IPS-20b (cell line): ENCODE results near the gene ISG20L2.

ENCODE experiments used
- H3K27ac ChIP-seq: one replicate; pipeline ENCODE4 v1.5.1; 2013; ENCODE audit warnings: low read length
- H3K27me3 ChIP-seq: 2 replicates; pipeline ENCODE4 v1.6.1; 2013; ENCODE audit warnings: mild to moderate bottlenecking, low read length, inconsistent platforms; ENCODE audit not compliant: insufficient read depth
- H3K36me3 ChIP-seq: 2 replicates; pipeline ENCODE4 v1.6.1; 2013; ENCODE audit warnings: low read depth, mild to moderate bottlenecking, inconsistent platforms, low read length, moderate library complexity; ENCODE audit not compliant: insufficient read depth
- H3K4me1 ChIP-seq: 2 replicates; pipeline ENCODE4 v1.6.1; 2013; ENCODE audit warnings: mild to moderate bottlenecking, control low read depth, inconsistent platforms, low read length, moderate library complexity; ENCODE audit not compliant: insufficient read depth
- H3K4me3 ChIP-seq: 2 replicates; pipeline ENCODE4 v1.5.1; 2013; ENCODE audit warnings: mild to moderate bottlenecking, low read length, inconsistent platforms
- H3K9ac ChIP-seq: 2 replicates; pipeline ENCODE4 v1.6.1; 2013; ENCODE audit warnings: low read depth, mild to moderate bottlenecking, inconsistent platforms, low read length, moderate library complexity
- H3K9me3 ChIP-seq: 2 replicates; pipeline ENCODE4 v1.6.1; 2013; ENCODE audit warnings: mild to moderate bottlenecking, low read depth, low read length, inconsistent platforms; ENCODE audit not compliant: insufficient read depth

ISG20L2 gene

DNA sequence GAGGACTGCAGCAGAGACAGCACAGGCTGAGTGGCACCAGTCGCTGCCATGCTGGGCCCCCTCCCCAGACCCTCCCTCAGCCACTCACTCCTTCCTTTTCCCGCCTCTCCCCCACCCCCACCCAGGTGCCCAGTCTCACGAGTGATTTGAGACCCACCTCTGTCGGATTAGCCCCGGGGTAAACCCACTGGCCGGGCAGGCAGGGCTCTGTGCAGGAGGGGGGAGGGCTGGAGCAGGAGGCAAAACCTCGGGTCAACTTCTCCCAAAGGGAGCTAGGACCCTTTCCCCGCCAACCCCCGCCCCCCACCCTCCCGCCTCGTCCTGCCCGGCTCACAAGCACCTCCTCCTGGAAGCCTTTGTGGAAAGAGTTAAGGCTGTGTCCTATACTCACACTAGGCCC lies 15.8 kb upstream of the ISG20L2 start:
- H3K9ac ChIP-seq = no peak overlapping the region
- no peak overlapping the region for H3K4me3 ChIP-seq
- H3K36me3 ChIP-seq = peaks cover 39% of the 10 kb centered on the region
- no peaks in the 10 kb centered on the region for H3K27me3 ChIP-seq
- peaks cover 41% of the 10 kb centered on the region for H3K4me1 ChIP-seq
- H3K9me3 ChIP-seq = no peaks in the 10 kb centered on the region
- H3K27ac ChIP-seq = no peak overlapping the region

DNA sequence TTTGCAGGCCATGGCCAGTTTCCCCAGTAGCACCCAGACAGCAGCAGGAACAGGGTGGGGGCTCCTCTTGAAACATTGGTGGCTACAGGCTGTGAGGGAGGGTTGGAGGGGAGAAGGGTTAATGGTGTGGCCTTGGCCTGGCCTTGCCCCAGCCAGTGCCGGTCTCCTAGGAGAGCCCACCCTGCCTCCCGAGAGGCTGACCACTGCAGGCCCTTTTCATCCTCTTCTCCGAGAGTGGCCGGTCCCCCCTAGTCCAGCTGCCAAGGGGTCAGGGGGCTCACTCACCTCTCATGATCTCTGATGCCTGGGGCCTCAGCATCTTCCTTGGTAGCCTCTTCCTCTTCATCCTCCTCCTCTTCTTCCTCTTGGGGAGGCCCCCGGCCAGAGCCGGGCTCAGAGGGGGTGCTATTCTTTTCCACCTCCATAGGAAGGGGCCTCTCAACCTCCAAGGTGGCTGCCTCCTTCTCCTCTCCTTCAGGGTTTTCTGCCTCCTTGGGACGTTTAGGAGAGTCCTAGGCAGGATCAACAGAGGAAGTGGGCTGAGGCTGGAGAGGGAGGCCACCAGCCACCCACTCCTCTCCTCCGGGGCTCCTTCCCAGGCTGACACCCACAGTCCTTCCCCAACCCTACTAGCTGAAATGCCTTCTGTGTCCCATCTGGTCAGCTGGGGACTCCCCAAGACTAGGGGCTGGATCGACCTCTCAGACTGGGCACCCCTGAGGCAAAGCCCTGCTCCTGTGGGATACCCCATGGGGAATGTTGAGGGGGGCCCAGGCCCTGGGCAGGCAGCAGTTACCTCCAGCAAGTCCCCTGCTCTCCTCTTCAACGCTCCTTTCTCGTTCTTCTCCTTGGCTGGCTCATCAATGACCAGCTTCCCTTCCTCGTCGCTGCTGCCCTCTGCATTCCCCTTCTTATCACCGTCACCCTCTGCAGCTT lies 15.1 kb upstream of the ISG20L2 start:
- no peak overlapping the region for H3K4me3 ChIP-seq
- H3K4me1 ChIP-seq = peaks cover 34% of the 10 kb centered on the region
- no peak overlapping the region for H3K27ac ChIP-seq
- H3K36me3 ChIP-seq = peaks cover 38% of the 10 kb centered on the region
- H3K9ac ChIP-seq = no peak overlapping the region
- H3K9me3 ChIP-seq = no peaks in the 10 kb centered on the region
- no peaks in the 10 kb centered on the region for H3K27me3 ChIP-seq

DNA sequence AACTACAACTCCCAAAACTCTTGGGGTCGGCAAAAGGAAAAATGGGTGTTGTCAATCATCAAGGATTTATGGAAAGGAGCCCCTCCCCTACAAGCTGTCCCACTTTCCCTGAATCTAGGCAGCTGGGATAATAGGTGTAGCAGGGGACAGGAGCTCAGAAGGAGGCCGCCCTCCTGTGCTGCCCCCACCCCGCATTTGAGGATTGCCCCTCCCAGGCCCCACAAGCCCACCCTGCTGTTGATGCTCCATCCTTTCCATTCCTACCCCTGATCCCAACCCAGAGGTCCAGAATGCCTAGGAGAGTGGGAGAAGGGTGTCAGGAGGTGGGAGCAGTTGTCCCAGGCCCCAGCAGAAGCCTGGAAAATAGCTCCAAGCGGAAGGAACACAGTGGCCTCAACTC lies 14.2 kb upstream of the ISG20L2 start:
- Histone ChIP-seq H3K27me3 (no peaks in the 10 kb centered on the region), H3K4me1 (peaks cover 25% of the 10 kb centered on the region), H3K4me3 (no peak overlapping the region), H3K27ac (no peak overlapping the region), H3K9me3 (no peaks in the 10 kb centered on the region), H3K36me3 (peaks cover 42% of the 10 kb centered on the region), H3K9ac (no peak overlapping the region)

DNA sequence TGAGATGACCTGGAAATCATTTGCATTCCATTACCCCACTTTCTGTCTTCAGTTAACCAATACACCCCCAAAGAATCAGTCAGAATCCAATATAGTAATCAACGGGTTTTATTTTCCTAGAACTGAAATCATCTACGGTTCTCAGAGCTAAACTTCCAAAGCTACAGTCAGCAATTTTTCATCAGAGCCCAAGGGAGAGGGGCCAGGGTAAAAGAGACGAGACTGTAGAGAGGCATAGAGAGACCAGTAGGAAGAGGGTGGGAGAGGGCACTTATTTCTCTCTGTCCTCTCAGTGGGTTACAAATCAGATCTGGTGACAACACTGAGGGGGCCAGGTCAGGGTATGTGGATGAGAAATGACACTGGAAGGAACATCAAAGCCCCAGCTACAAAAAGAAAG lies 13.5 kb upstream of the ISG20L2 start:
- Histone ChIP-seq H3K4me3 (peak overlapping the region; percentile 57; the same call in 1 of the 2 replicates), H3K27ac (peak overlapping the region; percentile 9), H3K27me3 (no peaks in the 10 kb centered on the region), H3K4me1 (peaks cover 22% of the 10 kb centered on the region; the same call in 1 of the 2 replicates), H3K36me3 (peaks cover 50% of the 10 kb centered on the region), H3K9ac (peak overlapping the region; percentile 73; the same call in 1 of the 2 replicates), H3K9me3 (no peaks in the 10 kb centered on the region)

DNA sequence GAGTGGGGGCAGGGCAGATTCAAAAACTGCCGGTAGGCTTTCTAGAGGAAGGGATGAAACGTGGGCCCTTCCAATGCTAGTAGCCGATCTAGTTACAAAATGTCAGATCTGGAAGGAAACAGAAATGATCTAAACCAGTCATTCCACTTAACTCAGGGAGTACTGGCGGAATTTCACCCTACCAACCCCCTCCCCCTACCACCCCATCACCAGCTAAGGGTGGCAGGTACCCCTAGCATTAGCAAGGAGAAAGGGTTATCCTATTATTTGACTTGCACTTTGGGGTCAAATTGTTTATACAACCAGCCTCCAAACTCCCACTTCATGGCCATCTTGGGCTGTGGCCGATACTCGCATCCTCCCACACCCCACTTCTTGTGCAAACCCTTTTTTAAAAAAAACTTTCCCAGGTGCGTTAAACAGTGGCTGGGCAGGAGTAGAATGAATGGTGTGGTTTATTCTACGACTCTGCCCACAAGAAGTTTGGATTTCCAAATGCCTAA lies 13.0 kb upstream of the ISG20L2 start:
- peak overlapping the region; percentile 73; the same call in 1 of the 2 replicates for H3K9ac ChIP-seq
- H3K9me3 ChIP-seq = no peaks in the 10 kb centered on the region
- H3K4me3 ChIP-seq = peak overlapping the region; percentile 57
- peaks cover 22% of the 10 kb centered on the region; the same call in 1 of the 2 replicates for H3K4me1 ChIP-seq
- H3K27me3 ChIP-seq = no peaks in the 10 kb centered on the region
- peak overlapping the region; percentile 9 for H3K27ac ChIP-seq
- peaks cover 54% of the 10 kb centered on the region for H3K36me3 ChIP-seq

DNA sequence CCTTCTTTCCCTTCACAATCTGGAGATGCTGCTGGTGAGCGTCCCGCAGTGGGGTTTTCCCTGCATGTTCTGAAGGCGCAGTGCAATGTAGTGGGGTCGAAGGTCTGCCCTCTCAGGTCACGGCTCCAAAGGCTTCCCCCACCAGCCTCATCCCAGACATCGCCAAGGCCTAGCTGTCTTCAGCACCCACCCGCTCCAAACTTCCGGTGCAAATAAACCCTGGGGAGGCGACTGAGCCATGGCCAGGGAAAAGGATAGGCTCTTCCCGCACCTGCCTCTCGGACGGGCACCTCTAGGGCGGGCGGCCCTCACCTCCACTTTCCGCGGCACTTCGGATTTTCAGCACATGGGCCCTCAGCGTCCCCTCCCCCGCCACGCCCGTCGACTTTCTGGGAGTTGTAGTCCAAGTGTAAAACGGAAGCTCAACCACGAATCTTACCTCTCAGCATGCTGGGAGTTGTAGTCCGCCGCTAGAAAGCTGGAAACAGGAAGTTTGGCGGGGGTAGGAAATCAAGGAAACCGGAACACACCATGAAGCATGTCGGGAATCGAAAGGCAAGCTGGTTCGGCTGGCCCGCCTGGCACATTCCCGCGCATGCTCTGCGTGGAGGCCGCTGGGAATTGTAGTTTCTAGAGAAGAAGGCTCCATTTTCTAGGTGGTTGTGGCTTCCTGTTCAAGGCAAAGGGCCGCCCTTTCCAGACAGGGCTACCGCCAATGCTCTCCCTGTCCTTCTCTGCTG lies 12.3 kb upstream of the ISG20L2 start, which contains the start of gene MRPL24:
Gene MRPL24 (minus strand): TSS at position 348 of the 740 bp plus-strand sequence. CDS start 2,384 bp downstream, outside the sequence.
- Histone ChIP-seq H3K27me3 (no peaks in the 10 kb centered on the region), H3K27ac (peak within 1 kb of the TSS; percentile 68), H3K36me3 (peaks cover 59% of the 10 kb centered on the region), H3K4me3 (peak within 1 kb of the TSS; percentile 84), H3K9ac (peak within 1 kb of the TSS; percentile 89), H3K4me1 (peaks cover 16% of the 10 kb centered on the region; the same call in 1 of the 2 replicates), H3K9me3 (no peaks in the 10 kb centered on the region)

DNA sequence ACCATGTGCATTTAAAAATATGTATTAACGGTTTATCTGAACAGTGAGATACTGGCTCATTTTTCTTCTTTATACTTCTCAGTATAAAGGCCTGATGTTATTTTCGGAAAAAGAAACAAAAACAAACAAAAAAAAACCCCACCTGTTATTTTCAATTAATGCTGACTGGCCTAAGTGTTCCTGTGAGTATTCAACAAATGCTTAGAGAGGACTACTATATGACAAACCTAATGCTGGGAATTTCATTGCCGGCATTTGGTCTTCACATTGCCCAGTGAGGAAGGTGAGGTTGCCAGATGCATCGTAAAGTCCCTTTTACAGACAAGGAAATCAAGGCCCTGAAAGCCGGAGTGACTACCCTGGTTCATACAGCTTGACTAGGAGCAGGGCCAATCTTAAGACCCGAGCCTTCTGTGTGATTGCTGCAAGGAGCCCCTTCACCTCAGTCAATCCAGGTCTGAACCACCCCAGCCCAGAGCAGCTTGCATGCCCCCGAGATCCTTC lies 11.7 kb upstream of the ISG20L2 start:
- Histone ChIP-seq H3K36me3 (peaks cover 59% of the 10 kb centered on the region), H3K4me3 (peak overlapping the region; percentile 84), H3K27ac (peak overlapping the region; percentile 68), H3K4me1 (peaks cover 12% of the 10 kb centered on the region; the same call in 1 of the 2 replicates), H3K9me3 (no peaks in the 10 kb centered on the region), H3K27me3 (no peaks in the 10 kb centered on the region), H3K9ac (peak overlapping the region; percentile 89)

DNA sequence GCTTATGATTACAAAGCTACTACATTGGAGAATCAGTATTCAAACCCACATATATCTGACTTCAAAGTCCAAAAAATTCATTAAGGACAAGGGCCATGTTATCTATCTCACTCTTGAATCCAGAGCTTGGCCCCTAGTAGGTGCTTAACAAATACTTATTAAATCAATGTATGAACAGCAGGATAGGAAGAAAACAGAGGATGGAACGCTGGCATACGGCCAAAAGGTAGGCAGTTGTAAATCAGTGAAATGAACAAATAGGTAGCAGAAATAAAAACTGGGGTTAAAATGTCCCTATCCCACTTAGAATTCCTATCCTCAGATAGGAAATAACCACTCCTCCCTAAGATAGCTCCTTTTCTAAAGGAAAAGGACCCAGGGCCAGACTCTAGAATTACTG lies 10.3 kb upstream of the ISG20L2 start:
- Histone ChIP-seq H3K9ac (no peak overlapping the region), H3K27ac (no peak overlapping the region), H3K4me1 (peaks cover 11% of the 10 kb centered on the region; the same call in 1 of the 2 replicates), H3K9me3 (no peaks in the 10 kb centered on the region), H3K4me3 (no peak overlapping the region), H3K27me3 (no peaks in the 10 kb centered on the region), H3K36me3 (peaks cover 50% of the 10 kb centered on the region)

DNA sequence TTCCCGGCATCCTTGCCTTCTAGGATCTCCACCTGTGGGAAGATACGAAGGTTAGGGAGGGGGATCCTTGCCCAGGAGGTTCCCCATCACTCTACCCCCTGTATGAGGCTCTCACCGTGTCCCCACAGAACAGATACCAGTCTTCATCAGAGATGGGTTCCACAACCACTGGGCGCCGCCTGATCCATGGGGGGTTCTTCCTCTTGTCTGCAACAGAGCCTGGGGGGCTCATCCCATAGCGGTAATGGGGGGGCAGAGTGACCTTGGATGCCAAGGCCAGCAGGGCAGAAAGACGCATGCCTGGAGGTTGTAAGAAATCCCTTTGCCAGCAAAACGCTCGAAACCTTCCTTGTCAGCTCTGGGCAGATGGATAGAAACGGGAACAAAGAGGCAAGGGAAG lies 9.8 kb upstream of the ISG20L2 start:
- Histone ChIP-seq H3K9me3 (no peaks in the 10 kb centered on the region), H3K9ac (no peak overlapping the region), H3K36me3 (peaks cover 50% of the 10 kb centered on the region), H3K4me1 (peaks cover 11% of the 10 kb centered on the region; the same call in 1 of the 2 replicates), H3K27me3 (no peaks in the 10 kb centered on the region), H3K27ac (no peak overlapping the region), H3K4me3 (no peak overlapping the region)

DNA sequence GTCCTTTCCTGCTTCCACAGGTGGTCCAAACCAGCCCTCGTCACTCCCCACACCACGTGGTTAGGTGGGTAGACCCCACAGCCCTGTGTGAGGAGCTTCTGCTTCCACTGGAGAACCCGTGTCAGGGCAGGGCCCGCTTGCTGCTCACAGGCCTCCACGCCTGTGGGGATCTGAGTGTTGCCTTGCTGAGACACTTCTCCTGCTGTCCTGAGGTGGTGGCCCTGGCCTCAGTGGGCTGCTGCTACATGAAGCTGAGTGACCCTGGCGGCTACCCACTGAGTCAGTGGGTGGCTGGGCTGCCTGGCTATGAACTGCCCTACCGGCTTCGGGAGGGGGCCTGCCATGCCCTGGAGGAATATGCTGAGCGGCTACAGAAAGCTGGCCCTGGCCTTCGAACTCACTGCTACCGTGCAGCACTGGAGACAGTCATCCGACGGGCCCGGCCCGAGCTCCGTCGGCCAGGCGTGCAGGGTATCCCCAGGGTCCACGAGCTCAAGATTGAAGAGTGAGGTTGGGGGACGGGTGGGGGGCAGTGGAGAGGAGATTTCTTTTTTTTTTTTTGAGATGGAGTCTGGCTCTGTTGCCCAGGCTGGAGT lies 5.5 kb upstream of the ISG20L2 start:
- no peak overlapping the region for H3K9ac ChIP-seq
- no peak overlapping the region for H3K4me3 ChIP-seq
- H3K27me3 ChIP-seq = no peaks in the 10 kb centered on the region
- H3K9me3 ChIP-seq = no peaks in the 10 kb centered on the region
- H3K4me1 ChIP-seq = no peaks in the 10 kb centered on the region
- H3K36me3 ChIP-seq = peaks cover 44% of the 10 kb centered on the region
- H3K27ac ChIP-seq = no peak overlapping the region
